Smooth muscle cell (in vitro differentiated cells): ENCODE data around the gene CRNKL1. TPM values are rescaled to one million over a fixed set of nuclear protein-coding genes. Genes with fewer than 3 reads are reported as not detected.

Source experiments
- DNase-seq: peaks from one replicate; lab custom pipeline; 2025; ENCODE audit not compliant: unreplicated experiment; lab: John Stamatoyannopoulos, UW
- H2AFZ ChIP-seq: fragments of 200-600 bp; sonication (generic); 2 replicates; pipeline ENCODE4 v1.6.0; 2016; ENCODE audit warnings: antibody characterized with exemption, low read depth, mild to moderate bottlenecking
- H3F3A ChIP-seq: fragments of 200-600 bp; sonication (generic); 2 replicates; pipeline ENCODE4 v1.6.0; 2017; ENCODE audit warnings: antibody characterized with exemption, low read depth
- H3K27ac ChIP-seq: fragments of 200-600 bp; sonication (generic); 2 replicates; pipeline ENCODE4 v1.5.1; 2016; ENCODE audit warnings: low read depth, mild to moderate bottlenecking
- H3K27me3 ChIP-seq: fragments of 200-600 bp; sonication (generic); 2 replicates; pipeline ENCODE4 v1.6.1; 2016; ENCODE audit warnings: low read depth, mild to moderate bottlenecking
- H3K36me3 ChIP-seq: fragments of 200-600 bp; sonication (generic); 2 replicates; pipeline ENCODE4 v1.5.1; 2016; ENCODE audit warnings: low read depth
- H3K4me1 ChIP-seq: fragments of 200-600 bp; sonication (generic); 2 replicates; pipeline ENCODE4 v1.5.1; 2016; ENCODE audit warnings: low read depth
- H3K4me2 ChIP-seq: fragments of 200-600 bp; sonication (generic); 2 replicates; pipeline ENCODE4 v1.6.0; 2016; ENCODE audit warnings: mild to moderate bottlenecking
- H3K4me3 ChIP-seq: fragments of 200-600 bp; sonication (generic); 2 replicates; pipeline ENCODE4 v1.5.1; 2016; ENCODE audit warnings: mild to moderate bottlenecking
- H3K79me2 ChIP-seq: fragments of 200-600 bp; sonication (generic); 2 replicates; pipeline ENCODE4 v1.6.0; 2016; ENCODE audit warnings: low read depth, mild to moderate bottlenecking
- H3K9ac ChIP-seq: fragments of 200-600 bp; sonication (generic); 2 replicates; pipeline ENCODE4 v1.6.0; 2016; ENCODE audit warnings: low read depth
- H3K9me3 ChIP-seq: fragments of 200-600 bp; sonication (generic); replicated peaks from 2 replicates; pipeline ENCODE4 v1.5.1; 2016; ENCODE audit warnings: low read depth
- H4K20me1 ChIP-seq: fragments of 200-600 bp; sonication (generic); 2 replicates; pipeline ENCODE4 v1.6.0; 2016; ENCODE audit warnings: low read depth
- WGBS: methylation state at CpG from one replicate; pipeline ENCODE4 v1.1.7; 2016; ENCODE audit warnings: low lambda C conversion rate; 5-methylcytosine and 5-hydroxymethylcytosine counted together
- polyA plus RNA-seq: library from polyadenylated mRNA; unstranded; fragments of >200 nt; fragmentation: Nextera tagmentation; extraction: Ambion mirVana; gene quantifications from 2 replicates; pipeline ENCODE4 v1.2.1, GENCODE V29; 2016
- total RNA-seq: library from RNA; depleted of rRNA; stranded (reverse); fragments of >200 nt; gene quantifications from 2 replicates; pipeline ENCODE4 v1.2.3, GENCODE V29; 2014
- TF ChIP-seq, protein P1 (sequence below): fragments of 200-600 bp; sonication (generic); IDR thresholded peaks from 2 replicates; pipeline ENCODE4 v1.5.1; 2017; ENCODE audit warnings: borderline replicate concordance, mild to moderate bottlenecking, antibody characterized with exemption; ENCODE audit not compliant: insufficient read depth, poor library complexity, severe bottlenecking

Gene CRNKL1
- total and polyA plus RNA-seq, 2 experiments from 2014 or later = 12.3 to 26.0 TPM

DNA sequence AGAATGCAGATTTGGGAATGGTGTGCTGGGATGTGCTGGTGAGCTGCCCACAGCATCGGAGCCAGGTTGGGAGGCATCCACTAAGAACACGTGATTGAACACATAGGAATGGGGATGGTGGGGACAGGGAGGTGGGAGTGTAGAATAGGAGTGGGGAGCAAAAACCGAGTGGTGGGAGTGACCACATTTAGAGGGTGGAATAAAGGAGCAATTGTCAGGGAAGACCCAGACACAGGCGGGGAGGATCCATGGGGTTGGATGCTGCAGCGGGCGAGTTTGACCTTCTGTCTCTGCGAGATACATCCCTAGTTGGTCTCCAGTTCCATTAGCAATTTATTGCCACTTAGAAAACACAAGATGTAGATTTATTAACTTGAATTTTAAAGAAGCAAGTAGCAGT lies 30.4 kb downstream of the CRNKL1 start:
- 92% methylated on average over 7 of the region's 7 CpGs for WGBS
- Histone ChIP-seq H3K79me2 (peaks cover 92% of the 10 kb centered on the region), H3K9ac (no peak overlapping the region), H3K27me3 (no peaks in the 10 kb centered on the region), H3K4me1 (peaks cover 8% of the 10 kb centered on the region), H3K27ac (no peak overlapping the region), H4K20me1 (peaks cover 48% of the 10 kb centered on the region), H3K9me3 (no peaks in the 10 kb centered on the region), H3F3A (peaks cover 6% of the 10 kb centered on the region), H3K4me2 (no peak overlapping the region), H3K4me3 (no peak overlapping the region), H3K36me3 (no peaks in the 10 kb centered on the region), H2AFZ (no peak overlapping the region)
- TF ChIP-seq, protein P1, sequence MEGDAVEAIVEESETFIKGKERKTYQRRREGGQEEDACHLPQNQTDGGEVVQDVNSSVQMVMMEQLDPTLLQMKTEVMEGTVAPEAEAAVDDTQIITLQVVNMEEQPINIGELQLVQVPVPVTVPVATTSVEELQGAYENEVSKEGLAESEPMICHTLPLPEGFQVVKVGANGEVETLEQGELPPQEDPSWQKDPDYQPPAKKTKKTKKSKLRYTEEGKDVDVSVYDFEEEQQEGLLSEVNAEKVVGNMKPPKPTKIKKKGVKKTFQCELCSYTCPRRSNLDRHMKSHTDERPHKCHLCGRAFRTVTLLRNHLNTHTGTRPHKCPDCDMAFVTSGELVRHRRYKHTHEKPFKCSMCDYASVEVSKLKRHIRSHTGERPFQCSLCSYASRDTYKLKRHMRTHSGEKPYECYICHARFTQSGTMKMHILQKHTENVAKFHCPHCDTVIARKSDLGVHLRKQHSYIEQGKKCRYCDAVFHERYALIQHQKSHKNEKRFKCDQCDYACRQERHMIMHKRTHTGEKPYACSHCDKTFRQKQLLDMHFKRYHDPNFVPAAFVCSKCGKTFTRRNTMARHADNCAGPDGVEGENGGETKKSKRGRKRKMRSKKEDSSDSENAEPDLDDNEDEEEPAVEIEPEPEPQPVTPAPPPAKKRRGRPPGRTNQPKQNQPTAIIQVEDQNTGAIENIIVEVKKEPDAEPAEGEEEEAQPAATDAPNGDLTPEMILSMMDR = no peak
- no peak for DNase-seq

DNA sequence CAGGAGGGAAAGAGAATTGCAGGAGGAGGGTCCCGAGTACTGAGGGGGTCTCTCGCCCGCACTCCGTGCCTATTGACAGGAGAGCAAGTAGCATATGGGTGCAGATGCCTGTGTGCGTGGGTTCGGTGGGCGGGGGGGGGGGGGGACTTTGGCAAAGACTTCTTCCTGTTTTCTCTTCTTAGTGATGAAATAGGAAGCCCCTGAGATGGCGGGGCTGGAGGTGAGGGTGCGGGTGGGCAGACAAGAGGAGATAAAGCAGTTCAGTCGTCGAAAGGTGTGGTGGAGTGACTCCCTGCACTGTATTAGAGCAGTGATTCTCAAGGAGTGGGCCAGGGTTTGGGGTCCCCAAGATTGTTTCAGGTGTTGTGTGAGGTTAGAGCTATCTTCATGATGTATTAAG lies 31.4 kb downstream of the CRNKL1 start:
- peaks cover 6% of the 10 kb centered on the region for H3F3A ChIP-seq
- H3K27ac ChIP-seq = no peak overlapping the region
- H3K9ac ChIP-seq = no peak overlapping the region
- 94% methylated on average over 10 of the region's 11 CpGs for WGBS
- DNase-seq = no peak
- TF ChIP-seq, protein P1 = no peak
- H3K27me3 ChIP-seq = no peaks in the 10 kb centered on the region
- no peaks in the 10 kb centered on the region for H3K36me3 ChIP-seq
- no peak overlapping the region for H3K4me3 ChIP-seq
- H4K20me1 ChIP-seq = peaks cover 43% of the 10 kb centered on the region
- no peaks in the 10 kb centered on the region for H3K9me3 ChIP-seq
- H3K79me2 ChIP-seq = peaks cover 84% of the 10 kb centered on the region
- peaks cover 10% of the 10 kb centered on the region for H3K4me1 ChIP-seq
- no peak overlapping the region for H3K4me2 ChIP-seq
- no peak overlapping the region for H2AFZ ChIP-seq

DNA sequence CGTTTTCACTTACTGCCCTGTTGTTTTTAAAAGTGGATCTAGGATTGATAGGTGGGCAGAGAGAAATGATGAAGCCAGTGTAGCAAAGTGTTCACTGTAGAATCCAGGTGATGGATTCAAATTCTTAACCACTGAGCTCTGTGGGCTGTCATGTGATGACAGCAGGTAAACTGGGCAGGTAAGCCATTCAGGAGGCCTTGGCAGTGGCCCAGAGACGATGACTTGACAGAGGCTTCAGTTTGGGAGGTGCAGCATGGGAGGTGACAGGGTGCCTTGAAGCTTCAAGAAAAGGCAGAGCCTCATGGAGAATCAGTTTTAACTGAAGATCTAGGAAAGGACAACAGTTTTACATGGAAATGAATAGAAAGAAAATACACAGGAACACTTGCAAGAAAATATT lies 33.1 kb downstream of the CRNKL1 start:
- Histone ChIP-seq H3K9me3 (no peaks in the 10 kb centered on the region), H3K4me3 (no peak overlapping the region), H3K79me2 (peaks cover 69% of the 10 kb centered on the region), H2AFZ (no peak overlapping the region), H3K27ac (no peak overlapping the region), H4K20me1 (peaks cover 29% of the 10 kb centered on the region), H3F3A (no peaks in the 10 kb centered on the region), H3K9ac (no peak overlapping the region), H3K27me3 (no peaks in the 10 kb centered on the region), H3K4me1 (peaks cover 10% of the 10 kb centered on the region), H3K36me3 (no peaks in the 10 kb centered on the region), H3K4me2 (no peak overlapping the region)
- TF ChIP-seq, protein P1 = no peak
- DNase-seq = no peak
- 96% methylated on average over 2 of the region's 2 CpGs for WGBS

DNA sequence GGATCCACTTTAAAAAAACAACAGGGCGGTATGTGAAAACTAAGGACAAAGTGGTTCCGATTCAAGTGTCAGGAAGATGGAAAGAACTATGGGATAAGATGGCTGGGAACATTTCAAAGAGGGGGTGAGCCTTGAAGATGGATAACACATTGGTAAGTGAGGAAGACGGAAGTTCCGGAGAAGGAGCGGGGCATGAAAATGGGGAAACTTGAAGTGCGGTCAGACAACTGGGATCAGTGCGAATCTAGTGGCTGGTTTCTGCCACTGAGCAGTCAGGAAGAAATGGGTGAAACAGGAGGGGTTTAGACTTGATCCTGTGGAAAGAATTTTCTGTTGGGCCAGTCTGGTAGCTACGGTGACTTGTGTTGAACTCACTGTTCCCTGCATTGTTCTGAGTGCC lies 33.9 kb downstream of the CRNKL1 start:
- Histone ChIP-seq H3K4me2 (peak overlapping the region; percentile 100), H3K27me3 (no peaks in the 10 kb centered on the region), H3K4me1 (peaks cover 10% of the 10 kb centered on the region), H4K20me1 (peaks cover 22% of the 10 kb centered on the region), H3K9me3 (no peaks in the 10 kb centered on the region), H2AFZ (no peak overlapping the region), H3K36me3 (no peaks in the 10 kb centered on the region), H3K4me3 (peak overlapping the region; percentile 100), H3K9ac (peak overlapping the region; percentile 97), H3K79me2 (peaks cover 61% of the 10 kb centered on the region), H3K27ac (peak overlapping the region; percentile 71), H3F3A (no peaks in the 10 kb centered on the region)
- WGBS = 93% methylated on average over 8 of the region's 8 CpGs
- no peak for DNase-seq
- TF ChIP-seq, protein P1 = no peak
